OCI-LY7 (cell line): ENCODE measurements around the gene OIP5. TPM values are rescaled to one million over a fixed set of nuclear protein-coding genes. Genes with fewer than 3 reads are reported as not detected.
"Not testable (repeated sequence)": the region's sequence is repeated elsewhere in the genome, so short reads cannot be mapped to it uniquely, and the experiment has no call there.

Experiments used
- BruUV-seq: library from RNA; stranded (reverse); fragments of 400-500 nt; replicated peaks from 2 replicates; lab custom pipeline; 2021; lab: Mats Ljungman, UMichigan
- CTCF ChIA-PET: fragments of 300-600 bp; sonication (Branson Sonifier 250); formaldehyde crosslinking; loops from one replicate; lab custom pipeline; 2022; ENCODE audit warnings: antibody characterized with exemption; ENCODE audit not compliant: unreplicated experiment; lab: Charles Lee
- POLR2A ChIA-PET: fragments of 300-600 bp; sonication (Branson Sonifier 250); formaldehyde crosslinking; loops from one replicate; lab custom pipeline; 2022; ENCODE audit warnings: antibody characterized with exemption; lab: Charles Lee
- DNase-seq: peaks from one replicate; pipeline ENCODE4 v3.0.0-alpha.2; 2015; ENCODE audit warnings: low spot score
- H2AFZ ChIP-seq: fragments of 200-600 bp; sonication (generic), shearing (Covaris generic); 2 replicates; pipeline ENCODE4 v1.6.1; 2014; ENCODE audit warnings: mild to moderate bottlenecking, antibody characterized with exemption, low read length, moderate library complexity
- H3K27ac ChIP-seq: fragments of 200-600 bp; sonication (generic); 2 replicates; pipeline ENCODE4 v1.5.1; 2014; ENCODE audit warnings: mixed run types, low read depth, mild to moderate bottlenecking, moderate library complexity, low read length, inconsistent platforms; ENCODE audit not compliant: poor library complexity, severe bottlenecking
- H3K36me3 ChIP-seq: fragments of 200-600 bp; sonication (generic); 2 replicates; pipeline ENCODE4 v1.6.1; 2014; ENCODE audit warnings: mild to moderate bottlenecking, antibody characterized with exemption, low read length, moderate library complexity, mixed read lengths; ENCODE audit not compliant: insufficient read depth
- H3K4me1 ChIP-seq: fragments of 200-600 bp; sonication (generic); 2 replicates; pipeline ENCODE4 v1.5.1; 2014; ENCODE audit warnings: mild to moderate bottlenecking, low read length; ENCODE audit not compliant: insufficient read depth, poor library complexity, severe bottlenecking
- H3K4me2 ChIP-seq: fragments of 200-600 bp; sonication (generic); 2 replicates; pipeline ENCODE4 v1.6.1; 2014; ENCODE audit warnings: mild to moderate bottlenecking, low read length
- H3K4me3 ChIP-seq: fragments of 200-600 bp; sonication (generic); 2 replicates; pipeline ENCODE4 v1.5.1; 2014; ENCODE audit warnings: mild to moderate bottlenecking, low read depth, low read length; ENCODE audit not compliant: poor library complexity, severe bottlenecking
- H3K79me2 ChIP-seq: fragments of 200-600 bp; sonication (generic); 2 replicates; pipeline ENCODE4 v1.6.1; 2016; ENCODE audit warnings: low read depth, mild to moderate bottlenecking, low read length, moderate library complexity, mixed read lengths; ENCODE audit not compliant: insufficient read depth
- H3K9me2 ChIP-seq: fragments of 200-600 bp; sonication (generic); 2 replicates; pipeline ENCODE4 v1.6.1; 2016; ENCODE audit warnings: mild to moderate bottlenecking, low read length, mixed read lengths; ENCODE audit not compliant: insufficient read depth
- H3K9me3 ChIP-seq: fragments of 200-600 bp; sonication (generic); 2 replicates; pipeline ENCODE4 v1.6.1; 2014; ENCODE audit warnings: mild to moderate bottlenecking, mixed run types, low read length, mixed read lengths
- H4K20me1 ChIP-seq: fragments of 200-600 bp; sonication (generic); 2 replicates; pipeline ENCODE4 v1.6.1; 2014; ENCODE audit warnings: mild to moderate bottlenecking, antibody characterized with exemption, low read length, moderate library complexity, mixed read lengths; ENCODE audit not compliant: insufficient read depth
- EZH2phosphoT487 ChIP-seq: fragments of 200-600 bp; sonication (generic); IDR thresholded peaks from 2 replicates; pipeline ENCODE4 v1.6.1; 2018; ENCODE audit warnings: low read depth, borderline replicate concordance, mild to moderate bottlenecking, mixed run types, antibody characterized with exemption, low read length, moderate library complexity, mixed read lengths
- intact Hi-C: fragments of 100-400 bp; cut with micrococcal nuclease; formaldehyde crosslinking; loops from one replicate; pipeline ENCODE4 v1.10.0; 2022; ENCODE audit not compliant: unreplicated experiment
- total RNA-seq, 2 experiments: library from RNA; depleted of rRNA in 1 of 2; stranded (reverse); fragments of >200 nt in 1 of 2; shearing (Covaris generic) in 1 of 2; gene quantifications; 2 replicates each; pipeline ENCODE4 v1.2.3, GENCODE V29; 2014 to 2022
- TF ChIP-seq, protein P1 (sequence below): fragments of 200-600 bp; sonication (generic); conservative IDR thresholded peaks from 2 replicates; pipeline ENCODE4 v1.5.1; 2014; ENCODE audit warnings: mild to moderate bottlenecking, antibody characterized with exemption, low read length, moderate library complexity, mixed read lengths

OIP5 gene
- total RNA-seq, 2 experiments from 2014 or later, result 28.4 to 42.5 TPM

DNA sequence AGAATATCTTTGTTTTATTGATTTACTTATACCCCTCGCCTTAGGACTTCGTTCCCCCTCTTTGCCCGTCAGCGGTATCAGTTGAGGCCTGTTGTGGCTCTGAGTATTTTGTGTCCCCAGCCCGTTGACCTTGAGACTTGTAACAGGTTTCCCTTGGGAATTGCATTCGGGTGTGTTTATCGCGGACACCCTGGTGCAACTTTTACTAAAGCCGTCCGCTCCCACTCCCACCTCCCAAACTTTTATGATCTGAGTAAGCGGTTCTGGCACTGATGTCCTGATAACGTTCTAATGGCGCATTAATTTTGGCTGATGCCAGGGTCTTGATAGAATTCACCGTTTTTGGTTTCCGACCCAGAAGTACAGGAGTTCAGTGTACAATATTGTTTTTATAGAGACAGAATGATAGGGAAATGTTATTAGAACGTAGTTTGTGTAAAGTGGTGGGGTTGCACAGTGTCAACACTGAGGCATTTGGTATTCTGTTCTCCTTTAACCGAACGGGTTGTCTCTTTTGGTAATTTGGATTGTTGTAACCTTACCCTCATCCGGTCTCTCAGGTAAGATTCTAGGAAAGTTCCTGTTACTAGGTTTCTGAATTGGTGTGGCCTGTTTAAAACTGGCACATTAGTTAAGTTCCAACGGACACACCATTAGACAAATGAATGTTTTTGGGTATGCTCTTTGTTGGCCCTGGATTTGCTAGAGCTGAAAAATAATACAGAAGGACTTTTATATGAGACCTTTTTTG lies 47.8 kb downstream of the OIP5 start:
- intact Hi-C loops, result loop anchor here (5.0 kb wide), 1 partner anchor 52 kb away; the partner anchor contains the start of genes CHP1 and EXD1
- Histone ChIP-seq H4K20me1 (peaks cover 12% of the 10 kb centered on the region; the same call in 1 of the 2 replicates), H3K27ac (peak overlapping the region; percentile 93), H3K9me2 (no peaks in the 10 kb centered on the region), H3K4me3 (peak overlapping the region; percentile 98), H3K79me2 (peaks cover 54% of the 10 kb centered on the region), H2AFZ (peak overlapping the region; percentile 26; the same call in 1 of the 2 replicates), H3K4me1 (peaks cover 45% of the 10 kb centered on the region), H3K36me3 (peaks cover 60% of the 10 kb centered on the region), H3K9me3 (no peaks in the 10 kb centered on the region), H3K4me2 (peak overlapping the region; percentile 92)
- POLR2A ChIA-PET, result interaction anchor here (0.6 to 1.4 kb wide), 3 partner anchors 46 to 634 kb away, joined by 3 to 4 read pairs (median 4); no protein-coding TSS in a partner anchor
- TF ChIP-seq, protein P1, sequence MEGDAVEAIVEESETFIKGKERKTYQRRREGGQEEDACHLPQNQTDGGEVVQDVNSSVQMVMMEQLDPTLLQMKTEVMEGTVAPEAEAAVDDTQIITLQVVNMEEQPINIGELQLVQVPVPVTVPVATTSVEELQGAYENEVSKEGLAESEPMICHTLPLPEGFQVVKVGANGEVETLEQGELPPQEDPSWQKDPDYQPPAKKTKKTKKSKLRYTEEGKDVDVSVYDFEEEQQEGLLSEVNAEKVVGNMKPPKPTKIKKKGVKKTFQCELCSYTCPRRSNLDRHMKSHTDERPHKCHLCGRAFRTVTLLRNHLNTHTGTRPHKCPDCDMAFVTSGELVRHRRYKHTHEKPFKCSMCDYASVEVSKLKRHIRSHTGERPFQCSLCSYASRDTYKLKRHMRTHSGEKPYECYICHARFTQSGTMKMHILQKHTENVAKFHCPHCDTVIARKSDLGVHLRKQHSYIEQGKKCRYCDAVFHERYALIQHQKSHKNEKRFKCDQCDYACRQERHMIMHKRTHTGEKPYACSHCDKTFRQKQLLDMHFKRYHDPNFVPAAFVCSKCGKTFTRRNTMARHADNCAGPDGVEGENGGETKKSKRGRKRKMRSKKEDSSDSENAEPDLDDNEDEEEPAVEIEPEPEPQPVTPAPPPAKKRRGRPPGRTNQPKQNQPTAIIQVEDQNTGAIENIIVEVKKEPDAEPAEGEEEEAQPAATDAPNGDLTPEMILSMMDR, result no peak
- TF ChIP-seq EZH2phosphoT487, result no peak
- TSS peak; percentile 57 for BruUV-seq
- CTCF ChIA-PET, result no interaction called here
- peak; percentile 54 for DNase-seq

DNA sequence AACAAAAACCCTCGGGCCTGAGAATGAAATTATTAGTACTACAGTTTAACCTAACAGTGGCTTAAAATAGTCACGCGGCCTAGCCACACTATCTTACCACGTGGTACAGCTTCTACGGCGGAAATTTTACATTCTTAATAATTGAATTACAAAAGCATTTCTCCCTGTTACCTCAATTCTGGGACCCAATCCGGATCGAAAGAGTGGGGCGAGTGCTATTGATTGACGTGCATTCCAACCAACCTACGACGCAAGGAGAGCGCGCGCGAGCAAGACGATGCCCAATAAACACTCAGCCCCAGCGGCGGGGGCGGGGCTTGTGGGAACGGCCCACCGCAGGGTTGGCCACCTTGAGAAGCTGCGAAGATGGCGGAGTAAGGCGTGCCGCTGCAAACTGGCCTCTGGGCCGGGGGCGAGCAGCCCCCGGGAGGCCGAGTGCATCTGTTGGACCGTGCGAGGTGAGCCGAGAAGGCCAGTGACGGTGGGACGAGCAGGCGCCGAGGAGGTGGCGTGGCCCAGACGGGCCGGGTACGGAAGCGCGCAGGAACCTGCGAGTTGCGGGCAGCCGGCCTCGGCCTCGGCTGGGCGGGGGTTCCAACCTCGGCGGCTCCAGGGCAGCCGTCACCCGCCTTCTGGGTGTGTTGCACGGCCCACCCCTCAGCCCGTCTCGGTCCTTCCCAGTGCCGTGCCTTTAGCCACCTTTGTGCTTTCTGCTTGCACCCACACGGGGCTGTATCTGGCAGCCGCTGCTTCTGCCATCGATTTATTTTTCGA lies 48.6 kb downstream of the OIP5 start:
- peak; percentile 100 for DNase-seq
- CTCF ChIA-PET, result no interaction called here
- no peaks in the 10 kb centered on the region for H3K9me3 ChIP-seq
- no peaks in the 10 kb centered on the region for H3K9me2 ChIP-seq
- H3K27ac ChIP-seq, result peak overlapping the region; percentile 93
- POLR2A ChIA-PET, result interaction anchor here (0.5 to 1.4 kb wide), 6 partner anchors 34 to 633 kb away, joined by 3 to 5 read pairs (median 4); partner anchors contain the start of genes NUSAP1 and OIP5
- TF ChIP-seq EZH2phosphoT487, result no peak
- TF ChIP-seq, protein P1, result no peak
- intact Hi-C loops, result loop anchor here (1.0 to 5.0 kb wide), 2 partner anchors 48 to 52 kb away; partner anchors contain the start of genes CHP1, EXD1, NUSAP1 and OIP5
- peaks cover 12% of the 10 kb centered on the region; the same call in 1 of the 2 replicates for H4K20me1 ChIP-seq
- peaks cover 50% of the 10 kb centered on the region for H3K79me2 ChIP-seq
- H3K4me2 ChIP-seq, result peak overlapping the region; percentile 92
- H3K4me3 ChIP-seq, result peak overlapping the region; percentile 98
- no TSS peak for BruUV-seq
- peaks cover 39% of the 10 kb centered on the region for H3K4me1 ChIP-seq
- H3K36me3 ChIP-seq, result peaks cover 61% of the 10 kb centered on the region
- peak overlapping the region; percentile 66; the same call in 1 of the 2 replicates for H2AFZ ChIP-seq

DNA sequence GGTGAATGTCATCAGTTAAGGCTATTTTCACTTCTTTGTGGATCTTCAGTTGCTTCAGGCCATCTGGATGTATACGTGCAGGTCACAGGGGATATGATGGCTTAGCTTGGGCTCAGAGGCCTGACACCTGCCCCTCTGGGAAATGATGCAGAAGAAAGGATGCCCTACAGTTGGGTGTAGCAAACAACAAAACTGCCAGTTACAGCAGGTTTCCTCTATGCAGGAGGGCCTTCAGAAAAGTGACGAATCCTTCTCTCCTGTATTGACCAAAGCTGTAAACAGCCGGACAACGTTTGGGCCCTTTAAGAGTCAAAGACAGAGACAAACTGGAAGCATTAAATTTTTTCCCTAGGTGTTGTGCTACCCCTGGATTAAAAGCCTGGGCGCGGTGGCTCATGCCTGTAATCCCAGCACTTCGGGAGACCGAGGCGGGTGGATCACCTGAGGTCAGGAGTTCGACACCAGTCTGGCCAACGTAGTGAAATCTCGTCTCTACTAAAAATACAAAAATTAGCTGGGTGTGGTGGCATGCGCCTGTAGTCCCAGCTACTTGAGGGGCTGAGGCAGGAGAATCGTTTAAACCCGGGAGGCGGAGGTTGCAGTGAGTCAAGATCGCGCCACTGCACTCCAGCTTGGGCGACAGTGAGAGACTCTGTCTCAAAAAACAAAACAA lies 49.3 kb downstream of the OIP5 start:
- Histone ChIP-seq H4K20me1 (peaks cover 12% of the 10 kb centered on the region; the same call in 1 of the 2 replicates), H3K27ac (peak overlapping the region; percentile 93), H3K4me3 (peak overlapping the region; percentile 98), H3K79me2 (peaks cover 42% of the 10 kb centered on the region), H2AFZ (peak overlapping the region; percentile 66; the same call in 1 of the 2 replicates), H3K36me3 (peaks cover 53% of the 10 kb centered on the region), H3K4me2 (peak overlapping the region; percentile 65), H3K4me1 (peaks cover 32% of the 10 kb centered on the region)
- H3K9me3 ChIP-seq, CTCF ChIA-PET, H3K9me2 ChIP-seq: not testable (repeated sequence)
- intact Hi-C loops, result loop anchor here (1.0 to 5.0 kb wide), 2 partner anchors 49 to 51 kb away; partner anchors contain the start of genes CHP1, EXD1, NUSAP1 and OIP5
- POLR2A ChIA-PET, result interaction anchor here (0.5 to 1.4 kb wide), 6 partner anchors 33 to 472 kb away, joined by 3 to 5 read pairs (median 4); partner anchors contain the start of genes NUSAP1 and OIP5
- peak; percentile 88 for DNase-seq
- BruUV-seq, result TSS peak; percentile 97

DNA sequence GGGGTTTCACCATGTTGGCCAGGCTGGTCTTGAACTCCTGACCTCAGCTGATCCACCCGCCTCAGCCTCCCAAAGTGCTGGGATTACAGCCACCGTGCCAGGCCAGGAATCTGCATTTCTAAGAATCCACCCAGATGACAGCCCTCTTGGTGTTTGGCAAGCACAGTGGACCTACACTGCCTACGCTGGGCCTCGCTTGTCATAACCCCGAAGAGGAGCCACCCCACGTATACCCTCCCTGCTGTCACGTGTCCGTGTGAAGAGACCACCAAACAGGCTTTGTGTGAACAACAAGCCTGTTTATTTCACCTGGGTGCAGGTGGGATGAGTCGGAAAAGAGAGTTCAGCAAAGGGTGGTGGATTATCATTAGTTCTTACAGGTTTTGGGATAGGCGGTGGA lies 50.0 kb downstream of the OIP5 start:
- Histone ChIP-seq H3K27ac (peak overlapping the region; percentile 93), H3K4me2 (0 out of 2 replicates have a peak overlapping the region, but pooled peaks have one; percentile 65), H4K20me1 (peaks cover 12% of the 10 kb centered on the region; the same call in 1 of the 2 replicates), H3K4me1 (peaks cover 29% of the 10 kb centered on the region), H3K36me3 (peaks cover 47% of the 10 kb centered on the region), H3K79me2 (peaks cover 35% of the 10 kb centered on the region)
- H3K4me3 ChIP-seq, CTCF ChIA-PET, H2AFZ ChIP-seq, H3K9me2 ChIP-seq, BruUV-seq, H3K9me3 ChIP-seq, DNase-seq: not testable (repeated sequence)
- POLR2A ChIA-PET, result interaction anchor here (0.6 to 1.3 kb wide), 2 partner anchors 50 to 119 kb away, joined by 3 to 5 read pairs; partner anchors contain the start of genes NUSAP1 and OIP5
- intact Hi-C loops, result loop anchor here (5.0 kb wide), 1 partner anchor 50 kb away; the partner anchor contains the start of genes CHP1 and EXD1
